Fibroblast of mammary gland (primary cell): ENCODE results near the gene FGF19.

ENCODE experiments used
- DNase-seq: peaks from one replicate; pipeline ENCODE4 v3.0.0-alpha.2; 2010; ENCODE audit warnings: low read depth
- H3K4me3 ChIP-seq: 2 replicates; pipeline ENCODE4 v1.5.1; 2011; ENCODE audit warnings: low read depth, mild to moderate bottlenecking, low read length, moderate library complexity; ENCODE audit not compliant: control insufficient read depth
- CTCF ChIP-seq: conservative IDR thresholded peaks from 2 replicates; pipeline ENCODE4 v1.5.1; 2011; ENCODE audit warnings: low read depth, low read length, inconsistent platforms; ENCODE audit not compliant: control insufficient read depth, insufficient read depth

The FGF19 gene

GRCh38 chr11:69718912-69719311 is 15.1 kb upstream of the FGF19 start:
- H3K4me3 ChIP-seq: no peak overlapping the region
- TF ChIP-seq CTCF: no peak

GRCh38 chr11:69718147-69718546 is 14.3 kb upstream of the FGF19 start:
- H3K4me3 ChIP-seq: no peak overlapping the region
- peak; percentile 38 for TF ChIP-seq CTCF
- peak; percentile 6 for DNase-seq

More at GRCh38 chr11:69718912-69719311, 15.1 kb upstream of the FGF19 start:
- DNase-seq: no peak

- no peak for TF ChIP-seq CTCF
- DNase-seq: no peak
- H3K4me3 ChIP-seq: no peak overlapping the region
Measured at GRCh38 chr11:69716891-69717747, 13.3 kb upstream of the FGF19 start.

- no peak for DNase-seq
- H3K4me3 ChIP-seq: no peak overlapping the region
- TF ChIP-seq CTCF: no peak
Measured at GRCh38 chr11:69716099-69716498, 12.3 kb upstream of the FGF19 start.

- no peak overlapping the region for H3K4me3 ChIP-seq
- DNase-seq: no peak
- TF ChIP-seq CTCF: no peak
Measured at GRCh38 chr11:69715446-69715845, 11.6 kb upstream of the FGF19 start.

- no peak for TF ChIP-seq CTCF
- no peak for DNase-seq
- H3K4me3 ChIP-seq: no peak overlapping the region
Measured at GRCh38 chr11:69711822-69712801, 8.3 kb upstream of the FGF19 start.
